ENCODE results near the gene ARGLU1. TPM values are rescaled to one million over a fixed set of nuclear protein-coding genes. Genes with fewer than 3 reads are reported as not detected.

The ARGLU1 gene
- total and polyA plus RNA-seq, 3 donors from 2014 or later: 67.6 to 164 (median 148) TPM

DNA sequence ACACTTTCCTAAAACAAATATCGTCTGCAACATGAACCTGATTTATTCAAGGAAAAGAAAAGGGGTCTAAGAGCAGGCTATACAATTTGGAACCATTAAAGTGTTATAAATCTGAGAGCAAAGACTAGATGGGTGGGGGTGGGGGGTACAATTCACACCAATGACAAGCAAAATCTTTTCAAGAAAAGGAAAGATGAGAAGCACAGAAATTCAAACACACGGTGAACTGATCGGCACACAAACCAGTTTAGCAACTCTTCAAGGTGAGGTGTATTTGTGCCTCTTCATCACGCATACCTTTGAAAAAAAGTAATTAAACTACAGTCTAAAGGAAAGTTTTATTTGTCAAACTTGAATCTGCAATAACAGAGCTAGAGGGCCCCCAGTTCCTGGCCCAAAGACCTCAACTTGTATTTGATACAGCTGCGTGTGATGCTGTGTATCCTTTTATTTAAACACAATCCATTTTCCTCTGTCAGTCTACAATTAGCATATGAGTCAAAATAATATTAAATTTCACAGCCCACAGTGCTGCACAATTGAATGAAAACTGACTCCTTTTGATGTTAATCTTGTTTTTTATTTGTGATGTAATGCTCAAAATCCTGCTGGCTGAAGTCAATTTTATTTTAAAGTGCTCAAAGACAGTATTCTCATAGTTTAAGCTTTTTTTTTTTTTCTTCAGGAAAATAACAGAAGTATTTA lies 46.7 kb downstream of the ARGLU1 start:
- no peaks in the 10 kb centered on the region for H3K4me1 ChIP-seq
- no peak overlapping the region for H3K27ac ChIP-seq
- no peak overlapping the region for H3K4me3 ChIP-seq
- DNase-seq: no peak
- TF ChIP-seq POLR2A (IDR thresholded peaks at IDR 0.05): no peak
- TF ChIP-seq, protein P1, sequence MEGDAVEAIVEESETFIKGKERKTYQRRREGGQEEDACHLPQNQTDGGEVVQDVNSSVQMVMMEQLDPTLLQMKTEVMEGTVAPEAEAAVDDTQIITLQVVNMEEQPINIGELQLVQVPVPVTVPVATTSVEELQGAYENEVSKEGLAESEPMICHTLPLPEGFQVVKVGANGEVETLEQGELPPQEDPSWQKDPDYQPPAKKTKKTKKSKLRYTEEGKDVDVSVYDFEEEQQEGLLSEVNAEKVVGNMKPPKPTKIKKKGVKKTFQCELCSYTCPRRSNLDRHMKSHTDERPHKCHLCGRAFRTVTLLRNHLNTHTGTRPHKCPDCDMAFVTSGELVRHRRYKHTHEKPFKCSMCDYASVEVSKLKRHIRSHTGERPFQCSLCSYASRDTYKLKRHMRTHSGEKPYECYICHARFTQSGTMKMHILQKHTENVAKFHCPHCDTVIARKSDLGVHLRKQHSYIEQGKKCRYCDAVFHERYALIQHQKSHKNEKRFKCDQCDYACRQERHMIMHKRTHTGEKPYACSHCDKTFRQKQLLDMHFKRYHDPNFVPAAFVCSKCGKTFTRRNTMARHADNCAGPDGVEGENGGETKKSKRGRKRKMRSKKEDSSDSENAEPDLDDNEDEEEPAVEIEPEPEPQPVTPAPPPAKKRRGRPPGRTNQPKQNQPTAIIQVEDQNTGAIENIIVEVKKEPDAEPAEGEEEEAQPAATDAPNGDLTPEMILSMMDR (IDR thresholded peaks at IDR 0.05): no peak
- WGBS, 2 donors: 66 to 74% methylated on average over 5 of the region's 5 CpGs
- intact Hi-C loops (cut with DNase I; ENCODE audit: low total_unique reads): no loop called here
- no peaks in the 10 kb centered on the region for H3K9me3 ChIP-seq
- no peaks in the 10 kb centered on the region for H3K27me3 ChIP-seq
- H3K36me3 ChIP-seq (ENCODE audit: low read depth, missing control alignments): no peaks in the 10 kb centered on the region

DNA sequence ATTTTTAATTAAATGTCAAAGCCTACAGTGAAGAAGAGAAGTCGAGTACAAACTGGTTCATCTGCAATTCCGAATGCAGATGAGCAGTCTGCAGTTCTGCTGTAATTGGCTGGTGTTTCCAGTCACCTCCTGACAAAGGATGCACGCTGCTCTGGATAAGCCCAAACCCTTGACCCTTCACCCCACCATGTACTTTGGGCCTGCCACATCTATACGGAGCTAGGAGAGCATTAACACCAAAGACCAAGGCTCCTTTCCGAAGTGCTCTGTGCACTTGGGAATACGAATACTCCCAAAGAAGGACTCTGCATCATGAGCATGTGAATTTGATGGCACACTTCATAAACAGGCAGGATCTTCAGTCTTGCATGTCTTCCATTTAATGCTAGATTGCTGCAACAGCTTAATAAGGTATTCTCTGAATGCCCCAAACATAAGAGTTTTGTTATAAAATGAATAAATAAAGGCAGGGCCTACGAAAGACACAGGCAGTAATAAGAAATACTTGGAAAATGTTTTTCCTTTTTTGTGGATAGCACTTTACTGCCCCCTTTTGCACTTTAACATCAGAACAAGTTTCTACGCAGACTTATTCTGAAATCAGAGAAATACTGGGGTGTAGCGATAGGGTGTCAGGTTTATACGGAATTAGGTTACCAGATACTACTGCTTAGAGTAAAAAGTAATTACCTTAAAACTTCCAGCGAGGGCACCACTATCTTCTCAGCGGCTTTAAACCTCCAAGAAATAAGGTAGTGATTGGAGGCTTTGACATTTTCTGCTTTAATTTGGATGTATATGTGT lies 47.5 kb downstream of the ARGLU1 start:
- H3K9me3 ChIP-seq: no peaks in the 10 kb centered on the region
- intact Hi-C loops (cut with DNase I; ENCODE audit: low total_unique reads): no loop called here
- H3K4me3 ChIP-seq: no peak overlapping the region
- no peaks in the 10 kb centered on the region for H3K27me3 ChIP-seq
- H3K36me3 ChIP-seq (ENCODE audit: low read depth, missing control alignments): no peaks in the 10 kb centered on the region
- WGBS, 2 donors: 53 to 58% methylated on average over 12 of the region's 12 CpGs
- no peak for TF ChIP-seq POLR2A (IDR thresholded peaks at IDR 0.05)
- TF ChIP-seq, protein P1 (IDR thresholded peaks at IDR 0.05): peak in 1 of 3 experiments; percentile 19
- H3K4me1 ChIP-seq: no peaks in the 10 kb centered on the region
- DNase-seq: no peak
- H3K27ac ChIP-seq: no peak overlapping the region

DNA sequence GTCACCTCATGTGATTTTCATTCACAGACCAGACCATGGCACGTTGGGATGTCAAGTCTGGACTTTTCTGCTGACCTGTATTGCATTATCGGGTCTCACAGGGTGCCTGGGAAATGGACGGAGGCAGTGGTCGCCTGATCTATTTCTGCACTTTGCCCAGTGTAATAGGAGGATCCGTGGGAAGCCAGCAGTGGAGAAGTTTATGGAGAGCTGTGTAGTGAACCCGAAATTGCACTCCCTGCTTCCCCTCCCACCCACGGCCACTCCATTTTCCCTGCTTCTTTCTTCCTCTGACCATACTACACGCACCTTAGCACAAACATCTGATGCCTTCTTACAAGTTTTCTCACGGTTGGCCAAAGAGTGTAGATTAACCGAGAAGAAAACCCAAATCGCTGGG lies 49.4 kb downstream of the ARGLU1 start:
- WGBS, 2 donors: 86 to 92% methylated on average over 11 of the region's 11 CpGs
- Histone ChIP-seq H3K4me1 (peaks cover 3% of the 10 kb centered on the region), H3K9me3 (no peaks in the 10 kb centered on the region), H3K27ac (no peak overlapping the region), H3K27me3 (no peaks in the 10 kb centered on the region), H3K36me3 (ENCODE audit: low read depth, missing control alignments) (no peaks in the 10 kb centered on the region), H3K4me3 (no peak overlapping the region)
- DNase-seq: no peak
- TF ChIP-seq, protein P1 (IDR thresholded peaks at IDR 0.05): no peak
- no peak for TF ChIP-seq POLR2A (IDR thresholded peaks at IDR 0.05)
- intact Hi-C loops (cut with DNase I; ENCODE audit: low total_unique reads): no loop called here

DNA sequence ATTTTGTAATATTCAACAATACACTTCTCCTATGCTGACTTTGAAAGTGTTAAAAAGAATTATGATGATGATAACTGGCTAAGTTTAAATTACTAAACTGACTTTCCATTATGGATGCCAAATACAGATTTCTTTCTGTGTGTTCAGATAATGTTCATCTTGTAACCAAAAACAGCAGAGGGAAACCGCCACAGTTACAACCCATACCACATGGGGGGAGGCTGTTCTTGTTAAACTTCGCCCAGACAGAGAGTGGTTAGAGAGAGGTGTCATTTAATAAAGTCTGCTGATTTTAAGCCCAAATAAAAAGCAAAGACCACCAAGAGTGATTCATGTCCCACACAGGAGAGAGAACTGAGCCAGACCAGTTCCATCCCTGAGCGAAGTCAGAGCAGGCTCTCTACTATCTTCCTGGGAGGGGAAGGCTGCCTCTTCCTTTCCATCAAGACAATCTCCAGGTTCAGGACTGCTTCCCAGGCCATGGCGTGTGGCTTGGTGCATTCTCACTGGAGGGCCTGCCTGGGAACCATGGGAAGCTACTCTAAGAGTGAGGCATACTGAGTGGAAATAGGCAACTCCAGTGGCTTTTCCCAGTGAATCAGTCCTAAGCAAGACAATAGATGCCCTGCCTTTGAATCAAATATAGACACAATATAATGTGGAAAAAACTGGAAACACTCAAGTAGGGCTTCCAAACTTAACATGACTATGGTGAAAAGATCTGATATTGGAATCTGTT lies 50.7 kb downstream of the ARGLU1 start:
- no peak for TF ChIP-seq POLR2A (IDR thresholded peaks at IDR 0.05)
- TF ChIP-seq, protein P1 (IDR thresholded peaks at IDR 0.05): no peak
- H3K9me3 ChIP-seq: no peaks in the 10 kb centered on the region
- intact Hi-C loops (cut with DNase I; ENCODE audit: low total_unique reads): no loop called here
- 89% methylated on average over 4 of the region's 4 CpGs for WGBS, 2 donors
- no peaks in the 10 kb centered on the region for H3K36me3 ChIP-seq (ENCODE audit: low read depth, missing control alignments)
- H3K27ac ChIP-seq: no peak overlapping the region
- no peaks in the 10 kb centered on the region for H3K27me3 ChIP-seq
- no peak overlapping the region for H3K4me3 ChIP-seq
- peaks cover 3% of the 10 kb centered on the region for H3K4me1 ChIP-seq
- DNase-seq: no peak
